Activated CD8-positive, alpha-beta T cell treated with anti-CD3 and anti-CD28 coated beads, Interleukin-2, amount 10 ng/mL, durations not matched to agents 7 days and 5 days (primary cell): Measurements from ENCODE around the gene TPP2. TPM values are rescaled to one million over a fixed set of nuclear protein-coding genes. Genes with fewer than 3 reads are reported as not detected.

Source experiments
- ATAC-seq: fragments of 150-1000 bp; cut with Tn5 transposase; one replicate; pipeline ENCODE4 v1.10.0; 2021; ENCODE audit warnings: moderate library complexity
- CTCF ChIA-PET: fragments of 350-600 bp; sonication (Branson Sonifier 250); formaldehyde crosslinking; loops from one replicate; lab custom pipeline; 2021; ENCODE audit warnings: antibody characterized with exemption; lab: Charles Lee
- POLR2A ChIA-PET: fragments of 350-600 bp; sonication (Branson Sonifier 250); formaldehyde crosslinking; loops from one replicate; lab custom pipeline; 2021; ENCODE audit warnings: antibody characterized with exemption; lab: Charles Lee
- DNase-seq: peaks from one replicate; pipeline ENCODE4 v3.0.0-alpha.2; 2020
- H3K27ac Mint-ChIP-seq: one replicate; pipeline ENCODE4 v1.8.0; 2021; ENCODE audit warnings: mild to moderate bottlenecking, mixed read lengths
- H3K27me3 Mint-ChIP-seq: one replicate; pipeline ENCODE4 v1.8.0; 2021; ENCODE audit warnings: low read depth, mixed read lengths
- H3K36me3 Mint-ChIP-seq: one replicate; pipeline ENCODE4 v1.8.0; 2021; ENCODE audit warnings: low read depth, mixed read lengths
- H3K4me1 Mint-ChIP-seq: one replicate; pipeline ENCODE4 v1.8.0; 2021; ENCODE audit warnings: low read depth, mixed read lengths
- H3K4me3 Mint-ChIP-seq: one replicate; pipeline ENCODE4 v1.8.0; 2021; ENCODE audit warnings: mild to moderate bottlenecking, mixed read lengths
- H3K9me3 Mint-ChIP-seq: one replicate; pipeline ENCODE4 v1.8.0; 2022; ENCODE audit warnings: mixed read lengths; ENCODE audit not compliant: insufficient read depth
- total RNA-seq, 2 experiments: library from RNA; stranded (reverse); gene quantifications; one replicate each; pipeline ENCODE4 v1.2.3, GENCODE V29; 2021

TPP2 gene
- total RNA-seq, 2 experiments from 2014 or later: 77.8 to 85.4 TPM

GRCh38 chr13:102693250-102693649, 96.5 kb downstream of the TPP2 start:
- H3K9me3 Mint-ChIP-seq: no peaks in the 10 kb centered on the region
- ChIA-PET CTCF (no interaction called here), POLR2A (no interaction called here)
- no peak overlapping the region for H3K27ac Mint-ChIP-seq
- peaks cover 37% of the 10 kb centered on the region for H3K27me3 Mint-ChIP-seq
- H3K4me3 Mint-ChIP-seq: no peak overlapping the region
- H3K36me3 Mint-ChIP-seq: no peaks in the 10 kb centered on the region
- H3K4me1 Mint-ChIP-seq: no peaks in the 10 kb centered on the region
- ATAC-seq: no peak
- DNase-seq: no peak

- Mint-ChIP-seq H3K4me1 (no peaks in the 10 kb centered on the region), H3K27me3 (peaks cover 36% of the 10 kb centered on the region), H3K9me3 (no peaks in the 10 kb centered on the region), H3K27ac (no peak overlapping the region), H3K4me3 (no peak overlapping the region), H3K36me3 (no peaks in the 10 kb centered on the region)
- no peak for DNase-seq
- CTCF ChIA-PET: interaction anchor here (0.9 kb wide), 1 partner anchor 12 kb away, joined by 3 read pairs; no protein-coding TSS in a partner anchor
- ATAC-seq: no peak
- POLR2A ChIA-PET: no interaction called here
These were observed 97.0 kb downstream of the TPP2 start for GRCh38 chr13:102693776-102694175.

- no peaks in the 10 kb centered on the region for H3K4me1 Mint-ChIP-seq
- ChIA-PET POLR2A (no interaction called here), CTCF (interaction anchor here (0.9 kb wide), 1 partner anchor 13 kb away, joined by 3 read pairs; no protein-coding TSS in a partner anchor)
- no peak for DNase-seq
- H3K36me3 Mint-ChIP-seq: no peaks in the 10 kb centered on the region
- H3K4me3 Mint-ChIP-seq: no peak within 1 kb of the TSS
- H3K27me3 Mint-ChIP-seq: peaks cover 36% of the 10 kb centered on the region
- no peaks in the 10 kb centered on the region for H3K9me3 Mint-ChIP-seq
- H3K27ac Mint-ChIP-seq: no peak within 1 kb of the TSS
- no peak for ATAC-seq
These were observed 98.2 kb downstream of the TPP2 start, which contains the start of gene METTL21C for GRCh38 chr13:102694937-102695336. Gene METTL21C, minus strand, starts transcription at chr13:102695044. Its CDS starts 546 bp downstream, at chr13:102694498.

- Mint-ChIP-seq H3K4me1 (no peaks in the 10 kb centered on the region), H3K4me3 (no peak overlapping the region), H3K36me3 (no peaks in the 10 kb centered on the region), H3K27me3 (peaks cover 33% of the 10 kb centered on the region), H3K27ac (no peak overlapping the region), H3K9me3 (no peaks in the 10 kb centered on the region)
- ATAC-seq: no peak
- DNase-seq: no peak
- ChIA-PET CTCF (interaction anchor here (1.3 kb wide), 1 partner anchor 29 kb away, joined by 4 read pairs; no protein-coding TSS in a partner anchor), POLR2A (no interaction called here)
These were observed 99.7 kb downstream of the TPP2 start for GRCh38 chr13:102696465-102696864.

GRCh38 chr13:102697264-102697663, 100.5 kb downstream of the TPP2 start:
- Mint-ChIP-seq H3K36me3 (no peaks in the 10 kb centered on the region), H3K4me3 (no peak overlapping the region), H3K27ac (no peak overlapping the region), H3K9me3 (no peaks in the 10 kb centered on the region), H3K4me1 (no peaks in the 10 kb centered on the region), H3K27me3 (peaks cover 30% of the 10 kb centered on the region)
- ATAC-seq (no peak), DNase-seq (no peak)
- POLR2A ChIA-PET: no interaction called here
- CTCF ChIA-PET: no interaction called here

GRCh38 chr13:102697929-102698648, 101.3 kb downstream of the TPP2 start:
- ChIA-PET POLR2A (no interaction called here), CTCF (no interaction called here)
- H3K27me3 Mint-ChIP-seq: peaks cover 25% of the 10 kb centered on the region
- H3K9me3 Mint-ChIP-seq: no peaks in the 10 kb centered on the region
- H3K36me3 Mint-ChIP-seq: no peaks in the 10 kb centered on the region
- DNase-seq (no peak), ATAC-seq (no peak)
- H3K4me1 Mint-ChIP-seq: no peaks in the 10 kb centered on the region
- no peak overlapping the region for H3K4me3 Mint-ChIP-seq
- H3K27ac Mint-ChIP-seq: no peak overlapping the region

- ChIA-PET POLR2A (no interaction called here), CTCF (no interaction called here)
- H3K36me3 Mint-ChIP-seq: no peaks in the 10 kb centered on the region
- H3K4me3 Mint-ChIP-seq: no peak overlapping the region
- ATAC-seq (no peak), DNase-seq (no peak)
- no peak overlapping the region for H3K27ac Mint-ChIP-seq
- H3K27me3 Mint-ChIP-seq: peaks cover 23% of the 10 kb centered on the region
- no peaks in the 10 kb centered on the region for H3K9me3 Mint-ChIP-seq
- H3K4me1 Mint-ChIP-seq: no peaks in the 10 kb centered on the region
These were observed 101.8 kb downstream of the TPP2 start for GRCh38 chr13:102698649-102698980.

GRCh38 chr13:102699504-102699903, 102.7 kb downstream of the TPP2 start:
- CTCF ChIA-PET: no interaction called here
- Mint-ChIP-seq H3K27ac (no peak overlapping the region), H3K4me3 (no peak overlapping the region), H3K4me1 (no peaks in the 10 kb centered on the region), H3K9me3 (no peaks in the 10 kb centered on the region), H3K27me3 (peaks cover 18% of the 10 kb centered on the region), H3K36me3 (no peaks in the 10 kb centered on the region)
- DNase-seq: no peak
- no peak for ATAC-seq
- POLR2A ChIA-PET: no interaction called here

- Mint-ChIP-seq H3K27me3 (peaks cover 16% of the 10 kb centered on the region), H3K4me1 (no peaks in the 10 kb centered on the region), H3K4me3 (no peak overlapping the region), H3K9me3 (no peaks in the 10 kb centered on the region), H3K36me3 (no peaks in the 10 kb centered on the region), H3K27ac (no peak overlapping the region)
- POLR2A ChIA-PET: no interaction called here
- CTCF ChIA-PET: no interaction called here
- DNase-seq: no peak
- ATAC-seq: no peak
These were observed 103.6 kb downstream of the TPP2 start for GRCh38 chr13:102700088-102701031.

- DNase-seq: no peak
- peaks cover 16% of the 10 kb centered on the region for H3K27me3 Mint-ChIP-seq
- ChIA-PET POLR2A (no interaction called here), CTCF (no interaction called here)
- no peak overlapping the region for H3K4me3 Mint-ChIP-seq
- no peak for ATAC-seq
- H3K36me3 Mint-ChIP-seq: no peaks in the 10 kb centered on the region
- no peak overlapping the region for H3K27ac Mint-ChIP-seq
- H3K4me1 Mint-ChIP-seq: no peaks in the 10 kb centered on the region
- no peaks in the 10 kb centered on the region for H3K9me3 Mint-ChIP-seq
These were observed 104.5 kb downstream of the TPP2 start for GRCh38 chr13:102701331-102701730.

GRCh38 chr13:102702965-102703725, 106.4 kb downstream of the TPP2 start:
- Mint-ChIP-seq H3K27me3 (peaks cover 23% of the 10 kb centered on the region), H3K9me3 (no peaks in the 10 kb centered on the region), H3K4me1 (no peaks in the 10 kb centered on the region), H3K4me3 (no peak overlapping the region), H3K36me3 (no peaks in the 10 kb centered on the region), H3K27ac (no peak overlapping the region)
- no peak for DNase-seq
- POLR2A ChIA-PET: no interaction called here
- ATAC-seq: no peak
- CTCF ChIA-PET: no interaction called here
